Bone marrow (tissue), 2 donors: ENCODE data around the gene PLEKHM2.

Experiments
- DNase-seq, 2 donors: peaks; one replicate each; lab custom pipeline; 2025; lab: John Stamatoyannopoulos, UW

Gene PLEKHM2

GRCh38 chr1:15760520-15761211 is 76.5 kb downstream of the PLEKHM2 start:
- DNase-seq, result no peak

- no peak for DNase-seq
These were observed 77.4 kb downstream of the PLEKHM2 start for GRCh38 chr1:15761366-15762128.

- no peak for DNase-seq
These were observed 78.4 kb downstream of the PLEKHM2 start for GRCh38 chr1:15762546-15762945.

GRCh38 chr1:15764269-15764764 is 80.2 kb downstream of the PLEKHM2 start:
- DNase-seq, result no peak

GRCh38 chr1:15764890-15765289 is 80.8 kb downstream of the PLEKHM2 start:
- DNase-seq, result no peak

- no peak for DNase-seq
These were observed 81.5 kb downstream of the PLEKHM2 start for GRCh38 chr1:15765495-15766194.

GRCh38 chr1:15767941-15768340 is 83.8 kb downstream of the PLEKHM2 start:
- no peak for DNase-seq

- no peak for DNase-seq
These were observed 84.3 kb downstream of the PLEKHM2 start for GRCh38 chr1:15768388-15768787.

- DNase-seq, result no peak
These were observed 86.3 kb downstream of the PLEKHM2 start for GRCh38 chr1:15770313-15770962.

GRCh38 chr1:15771836-15772515 is 87.9 kb downstream of the PLEKHM2 start:
- DNase-seq, result no peak

GRCh38 chr1:15775706-15776105 is 91.6 kb downstream of the PLEKHM2 start:
- no peak for DNase-seq

GRCh38 chr1:15777909-15778707 is 94.0 kb downstream of the PLEKHM2 start:
- DNase-seq, result no peak
